Renal cortex interstitium (tissue), 11 donors: Measurements from ENCODE around the gene PRRT1B. TPM values are rescaled to one million over a fixed set of nuclear protein-coding genes. Genes with fewer than 3 reads are reported as not detected.
A peak's percentile ranks its signal among the peaks of the same experiment; 100 is the strongest.

ENCODE experiments used
- DNase-seq, 11 donors: peaks; one replicate each; pipeline ENCODE4 v3.0.0-alpha.2; 2013; ENCODE audit warnings: low read depth in 9 of 11, low spot score in 4 of 11; ENCODE audit errors: extremely low read depth in 1 of 11
- polyA plus RNA-seq, 3 donors: library from polyadenylated mRNA; unstranded; fragments of 120-200 nt; gene quantifications; one replicate each; pipeline ENCODE4 v1.2.1, GENCODE V29; 2013; ENCODE audit not compliant: insufficient read length in 3 of 3

PRRT1B gene
- polyA plus RNA-seq, 3 donors: 0.67 to 1.4 (median 1.1) TPM

DNA sequence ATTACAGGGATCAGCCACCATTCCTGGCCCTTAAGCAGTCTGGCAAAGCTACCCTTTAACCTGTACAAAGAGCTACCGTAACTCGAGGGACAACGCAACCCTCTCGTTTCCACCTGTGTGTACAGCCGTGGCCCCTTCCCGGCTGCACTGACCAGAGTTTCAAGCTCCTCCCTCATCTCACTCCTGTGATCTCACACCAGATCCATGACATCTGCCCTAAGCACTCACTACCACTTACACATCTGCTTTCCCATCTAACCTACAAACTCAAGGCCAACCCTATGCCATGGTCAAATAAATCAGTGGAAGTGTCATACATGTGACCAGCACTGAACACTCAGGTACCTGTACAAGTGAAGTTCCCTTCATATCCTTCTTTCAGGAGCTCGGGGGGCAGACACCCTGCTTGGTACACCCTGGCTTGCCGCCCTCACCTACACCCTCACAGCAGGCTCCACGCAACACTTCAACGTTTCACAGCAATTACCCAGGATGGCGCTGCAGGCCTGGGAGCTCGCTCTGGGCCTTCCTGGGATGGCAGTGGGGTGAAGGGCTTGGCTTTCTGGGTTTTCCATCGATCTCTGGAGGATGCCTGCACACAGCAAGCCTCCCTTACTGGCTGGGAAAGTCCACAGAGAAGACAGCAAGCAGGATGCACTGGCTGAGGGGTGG, 61.7 kb downstream of the PRRT1B start:
- DNase-seq: no peak

DNA sequence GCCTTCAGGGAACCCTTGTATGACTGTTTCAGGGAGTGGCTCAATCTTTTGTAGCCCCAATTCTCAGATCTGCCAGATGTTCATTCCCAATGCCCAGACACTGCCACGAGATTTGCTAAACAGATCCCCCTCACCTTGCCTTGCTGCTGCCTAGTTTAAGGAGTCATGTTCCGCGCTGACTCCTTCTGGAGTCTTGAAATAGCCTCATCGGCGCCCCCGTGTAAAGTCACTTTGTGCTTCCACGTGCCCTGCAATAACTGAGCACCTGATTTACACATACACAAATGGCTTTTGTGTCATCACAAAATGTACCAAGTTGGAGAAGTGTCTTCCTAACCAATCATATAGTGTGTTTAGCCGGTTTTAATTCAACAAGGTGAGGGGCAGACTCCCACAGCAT, 62.3 kb downstream of the PRRT1B start:
- DNase-seq: no peak

DNA sequence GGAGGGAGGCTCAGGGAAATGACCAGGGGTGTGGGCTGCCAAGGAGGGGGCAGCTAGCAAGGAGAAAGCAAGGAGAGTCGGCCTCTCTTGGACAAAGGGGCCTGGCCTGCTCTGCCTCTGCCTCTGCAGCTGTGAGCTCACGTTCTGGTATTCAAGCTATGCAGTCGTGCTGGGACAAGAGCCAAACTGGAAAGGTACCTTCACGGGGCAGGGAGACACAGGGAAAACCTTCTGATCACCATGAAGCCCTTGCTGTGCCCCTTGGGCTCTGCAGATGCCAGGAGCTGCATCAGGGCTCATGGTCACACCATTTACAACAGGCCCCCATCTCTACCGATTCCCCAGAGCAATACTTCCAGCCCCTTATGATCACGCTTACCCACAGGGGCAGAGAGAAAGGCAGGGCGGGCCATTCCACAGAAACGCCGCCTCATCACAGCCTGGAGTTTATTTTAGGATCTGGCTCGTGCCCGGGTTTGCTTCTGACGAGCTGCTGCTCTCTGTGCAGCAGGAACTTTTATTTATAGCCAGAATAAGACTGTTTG, 63.2 kb downstream of the PRRT1B start:
- peak in 8 of 11 donors; percentile 40 to 75 (median 59) for DNase-seq

Other genes with a start within 250 kb of the PRRT1B start
- 100 to 1,000 TPM; 177 to 200 (median 196) TPM for gene PRRC2B, start 151.4 kb upstream of the PRRT1B start, polyA plus RNA-seq
- gene POMT1, start 42.6 kb upstream of the PRRT1B start, polyA plus RNA-seq: 10 to 100 TPM; 34.0 to 52.1 (median 34.5) TPM
- 10 to 100 TPM; 33.7 to 42.8 (median 36.5) TPM for gene UCK1, start 14.3 kb upstream of the PRRT1B start, polyA plus RNA-seq
- gene RAPGEF1, start 194.6 kb downstream of the PRRT1B start, polyA plus RNA-seq: 10 to 100 TPM; 39.7 to 44.1 (median 40.3) TPM